GM12875 (cell line): Measurements from ENCODE around the gene MID1.

Experiments
- H3K4me3 ChIP-seq: one replicate; pipeline ENCODE4 v1.5.1; 2011; ENCODE audit warnings: low read depth, low read length, control low read depth
- TF ChIP-seq, protein P1 (sequence below): IDR thresholded peaks from 2 replicates; pipeline ENCODE4 v1.5.1; 2011; ENCODE audit warnings: low read depth, mild to moderate bottlenecking, control low read depth, inconsistent platforms, low read length, moderate library complexity, borderline replicate concordance; ENCODE audit not compliant: insufficient read depth

Gene MID1

DNA sequence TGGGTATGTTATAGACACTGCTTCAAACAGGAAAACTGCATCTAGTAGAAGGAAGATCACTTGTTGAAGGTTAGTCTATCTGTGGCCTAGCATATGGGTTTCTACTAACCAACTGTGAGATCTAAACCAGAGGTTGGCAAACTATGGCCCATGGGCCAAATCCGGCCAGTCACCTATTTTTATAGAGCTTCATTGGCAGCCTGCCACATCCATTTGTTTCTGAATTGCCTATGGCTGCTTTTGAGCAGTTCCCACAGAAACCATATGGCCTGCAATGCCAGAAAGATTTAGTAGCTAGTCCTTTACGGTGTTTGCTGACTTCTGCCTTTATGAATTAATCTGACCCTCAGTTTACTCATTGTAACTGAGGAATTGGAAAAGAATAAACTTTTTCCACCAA is 71.1 kb downstream of the MID1 start:
- H3K4me3 ChIP-seq = no peak overlapping the region
- TF ChIP-seq, protein P1, sequence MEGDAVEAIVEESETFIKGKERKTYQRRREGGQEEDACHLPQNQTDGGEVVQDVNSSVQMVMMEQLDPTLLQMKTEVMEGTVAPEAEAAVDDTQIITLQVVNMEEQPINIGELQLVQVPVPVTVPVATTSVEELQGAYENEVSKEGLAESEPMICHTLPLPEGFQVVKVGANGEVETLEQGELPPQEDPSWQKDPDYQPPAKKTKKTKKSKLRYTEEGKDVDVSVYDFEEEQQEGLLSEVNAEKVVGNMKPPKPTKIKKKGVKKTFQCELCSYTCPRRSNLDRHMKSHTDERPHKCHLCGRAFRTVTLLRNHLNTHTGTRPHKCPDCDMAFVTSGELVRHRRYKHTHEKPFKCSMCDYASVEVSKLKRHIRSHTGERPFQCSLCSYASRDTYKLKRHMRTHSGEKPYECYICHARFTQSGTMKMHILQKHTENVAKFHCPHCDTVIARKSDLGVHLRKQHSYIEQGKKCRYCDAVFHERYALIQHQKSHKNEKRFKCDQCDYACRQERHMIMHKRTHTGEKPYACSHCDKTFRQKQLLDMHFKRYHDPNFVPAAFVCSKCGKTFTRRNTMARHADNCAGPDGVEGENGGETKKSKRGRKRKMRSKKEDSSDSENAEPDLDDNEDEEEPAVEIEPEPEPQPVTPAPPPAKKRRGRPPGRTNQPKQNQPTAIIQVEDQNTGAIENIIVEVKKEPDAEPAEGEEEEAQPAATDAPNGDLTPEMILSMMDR = no peak

DNA sequence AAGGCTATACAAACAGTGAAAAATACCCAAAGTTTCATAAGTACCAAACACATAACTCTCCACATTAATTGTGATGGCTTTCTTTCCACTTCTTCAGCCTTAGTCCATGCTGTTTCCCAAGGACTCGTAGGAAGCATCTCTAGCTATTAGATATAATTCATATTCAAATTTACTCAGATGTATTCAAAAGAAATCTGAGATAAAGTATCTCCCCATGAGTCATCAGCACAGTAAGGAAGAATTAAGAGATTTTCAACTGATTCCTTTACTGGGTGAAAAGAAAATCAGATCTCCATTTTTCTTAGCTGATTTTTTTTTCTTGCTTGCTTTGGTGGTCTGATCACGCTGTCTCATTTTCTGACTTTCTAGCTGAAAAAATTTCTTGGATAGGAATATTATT is 71.7 kb downstream of the MID1 start:
- no peak overlapping the region for H3K4me3 ChIP-seq
- TF ChIP-seq, protein P1 = no peak

DNA sequence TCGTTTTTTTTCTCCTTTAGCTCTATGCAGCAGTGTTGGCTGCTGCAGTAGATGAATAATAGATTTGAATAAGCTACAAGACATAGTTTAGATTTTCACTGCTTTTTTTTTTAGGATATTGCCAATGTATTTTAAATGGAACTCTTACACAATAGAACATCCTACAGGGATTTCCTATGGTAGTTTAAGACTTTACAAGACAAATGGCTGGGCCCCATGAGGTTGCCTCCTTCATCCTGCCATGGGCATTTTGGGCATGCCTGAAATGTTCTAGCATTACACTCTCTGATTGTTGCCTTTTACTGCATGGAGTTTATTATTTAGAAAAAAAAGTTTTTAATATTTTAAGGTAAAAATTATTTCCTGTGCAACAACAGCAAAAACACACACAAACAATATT is 74.5 kb downstream of the MID1 start:
- H3K4me3 ChIP-seq = no peak overlapping the region
- TF ChIP-seq, protein P1 = no peak

GRCh38 chrX:10542586-10542985 is 77.8 kb downstream of the MID1 start:
- H3K4me3 ChIP-seq = no peak overlapping the region
- TF ChIP-seq, protein P1 = no peak

- TF ChIP-seq, protein P1 = no peak
- no peak overlapping the region for H3K4me3 ChIP-seq
These were observed 81.6 kb downstream of the MID1 start for GRCh38 chrX:10538831-10539230.

GRCh38 chrX:10537308-10537707 is 83.1 kb downstream of the MID1 start:
- H3K4me3 ChIP-seq = no peak overlapping the region
- TF ChIP-seq, protein P1 = no peak

GRCh38 chrX:10536744-10537143 is 83.6 kb downstream of the MID1 start:
- H3K4me3 ChIP-seq = no peak overlapping the region
- TF ChIP-seq, protein P1 = no peak
